ENCODE results near the gene AVPR2.

The AVPR2 gene

GRCh38 chrX:153861733-153862310 lies 42.7 kb upstream of the AVPR2 start:
- no peak for DNase-seq (ENCODE audit: low spot score)

GRCh38 chrX:153862369-153863250 lies 41.9 kb upstream of the AVPR2 start:
- Histone ChIP-seq H3K9me3 (ENCODE audit: severe bottlenecking) (no peaks in the 10 kb centered on the region), H3K36me3 (ENCODE audit: low read depth) (no peaks in the 10 kb centered on the region), H3K4me3 (ENCODE audit: severe bottlenecking) (no peak overlapping the region), H3K4me1 (ENCODE audit: insufficient read depth, poor library complexity, severe bottlenecking) (no peaks in the 10 kb centered on the region), H3K27me3 (ENCODE audit: insufficient read depth, poor library complexity, severe bottlenecking) (no peaks in the 10 kb centered on the region), H3K27ac (ENCODE audit: poor library complexity, severe bottlenecking) (no peak overlapping the region)
- DNase-seq (ENCODE audit: low spot score) (no peak), ATAC-seq (ENCODE audit: low read depth) (no peak)
- TF ChIP-seq, protein P1, sequence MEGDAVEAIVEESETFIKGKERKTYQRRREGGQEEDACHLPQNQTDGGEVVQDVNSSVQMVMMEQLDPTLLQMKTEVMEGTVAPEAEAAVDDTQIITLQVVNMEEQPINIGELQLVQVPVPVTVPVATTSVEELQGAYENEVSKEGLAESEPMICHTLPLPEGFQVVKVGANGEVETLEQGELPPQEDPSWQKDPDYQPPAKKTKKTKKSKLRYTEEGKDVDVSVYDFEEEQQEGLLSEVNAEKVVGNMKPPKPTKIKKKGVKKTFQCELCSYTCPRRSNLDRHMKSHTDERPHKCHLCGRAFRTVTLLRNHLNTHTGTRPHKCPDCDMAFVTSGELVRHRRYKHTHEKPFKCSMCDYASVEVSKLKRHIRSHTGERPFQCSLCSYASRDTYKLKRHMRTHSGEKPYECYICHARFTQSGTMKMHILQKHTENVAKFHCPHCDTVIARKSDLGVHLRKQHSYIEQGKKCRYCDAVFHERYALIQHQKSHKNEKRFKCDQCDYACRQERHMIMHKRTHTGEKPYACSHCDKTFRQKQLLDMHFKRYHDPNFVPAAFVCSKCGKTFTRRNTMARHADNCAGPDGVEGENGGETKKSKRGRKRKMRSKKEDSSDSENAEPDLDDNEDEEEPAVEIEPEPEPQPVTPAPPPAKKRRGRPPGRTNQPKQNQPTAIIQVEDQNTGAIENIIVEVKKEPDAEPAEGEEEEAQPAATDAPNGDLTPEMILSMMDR (IDR thresholded peaks at IDR 0.05; ENCODE audit: poor library complexity, severe bottlenecking) = no peak

More at GRCh38 chrX:153861733-153862310, 42.7 kb upstream of the AVPR2 start:
- ATAC-seq (ENCODE audit: low read depth) = no peak
- Histone ChIP-seq H3K27me3 (ENCODE audit: insufficient read depth, poor library complexity, severe bottlenecking) (no peaks in the 10 kb centered on the region), H3K4me3 (ENCODE audit: severe bottlenecking) (no peak overlapping the region), H3K27ac (ENCODE audit: poor library complexity, severe bottlenecking) (no peak overlapping the region), H3K4me1 (ENCODE audit: insufficient read depth, poor library complexity, severe bottlenecking) (no peaks in the 10 kb centered on the region), H3K36me3 (ENCODE audit: low read depth) (no peaks in the 10 kb centered on the region), H3K9me3 (ENCODE audit: severe bottlenecking) (no peaks in the 10 kb centered on the region)
- TF ChIP-seq, protein P1 (IDR thresholded peaks at IDR 0.05; ENCODE audit: poor library complexity, severe bottlenecking) = no peak

DNA sequence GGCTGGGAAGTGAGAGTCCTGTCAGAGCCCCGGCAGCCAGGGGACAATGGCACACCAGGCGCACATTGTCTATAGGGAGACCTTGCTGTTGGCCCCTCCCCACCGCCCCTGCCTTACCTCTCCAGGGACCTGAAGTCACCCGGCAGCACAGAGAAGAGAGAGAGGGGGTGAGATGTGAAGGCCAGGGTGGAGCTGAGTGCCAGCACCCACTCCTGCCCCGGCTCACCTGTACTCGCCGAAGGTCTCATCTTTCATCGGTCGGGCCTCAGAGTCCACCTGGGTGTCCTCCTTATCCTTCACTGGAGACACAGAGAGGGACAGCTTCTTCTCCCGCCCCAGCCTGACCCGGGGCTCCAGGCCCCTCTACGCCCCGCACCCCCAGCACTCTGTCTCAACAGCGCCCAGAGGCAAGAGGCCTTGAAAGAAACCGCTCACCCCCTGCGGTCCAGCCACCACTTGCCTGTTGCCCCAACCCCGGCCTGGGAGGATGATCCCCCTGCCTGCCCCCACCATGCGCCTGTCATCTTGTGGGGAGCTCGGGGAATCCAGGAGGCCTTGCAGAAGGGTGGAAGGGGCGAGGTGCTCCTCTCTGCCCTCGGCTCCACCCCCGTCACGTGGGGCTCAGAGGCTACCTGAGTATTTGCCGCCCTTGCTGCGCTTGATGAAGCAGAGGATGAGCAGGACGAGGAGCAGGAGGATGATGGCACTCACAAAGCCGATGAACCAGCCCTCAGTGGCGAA lies 41.1 kb upstream of the AVPR2 start:
- no peak overlapping the region for H3K27ac ChIP-seq (ENCODE audit: poor library complexity, severe bottlenecking)
- ATAC-seq (ENCODE audit: low read depth) (no peak), DNase-seq (ENCODE audit: low spot score) (no peak)
- H3K9me3 ChIP-seq (ENCODE audit: severe bottlenecking) = no peaks in the 10 kb centered on the region
- no peaks in the 10 kb centered on the region for H3K27me3 ChIP-seq (ENCODE audit: insufficient read depth, poor library complexity, severe bottlenecking)
- H3K4me1 ChIP-seq (ENCODE audit: insufficient read depth, poor library complexity, severe bottlenecking) = no peaks in the 10 kb centered on the region
- no peak overlapping the region for H3K4me3 ChIP-seq (ENCODE audit: severe bottlenecking)
- TF ChIP-seq, protein P1 (IDR thresholded peaks at IDR 0.05; ENCODE audit: poor library complexity, severe bottlenecking) = no peak
- no peaks in the 10 kb centered on the region for H3K36me3 ChIP-seq (ENCODE audit: low read depth)

DNA sequence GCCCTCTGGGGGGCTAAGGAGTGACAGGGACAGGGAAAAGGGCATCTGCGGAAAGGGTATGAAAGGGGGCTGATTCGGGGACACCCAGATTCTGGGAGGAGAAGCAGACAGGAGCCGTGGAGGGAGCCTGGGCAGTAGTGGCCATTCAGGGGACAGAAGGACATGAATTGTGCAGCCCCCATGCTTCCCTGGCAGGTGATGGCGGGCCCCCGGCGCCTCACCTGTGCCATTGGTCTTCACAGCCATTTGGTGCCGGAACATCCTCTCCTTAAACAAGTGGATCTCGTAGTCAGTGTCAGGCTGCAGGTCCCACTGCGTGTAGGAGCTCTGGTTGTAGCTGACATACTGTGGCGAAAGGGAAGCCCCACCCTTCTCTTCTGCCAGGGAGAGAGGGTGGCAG lies 40.4 kb upstream of the AVPR2 start:
- H3K36me3 ChIP-seq (ENCODE audit: low read depth) = no peaks in the 10 kb centered on the region
- H3K4me3 ChIP-seq (ENCODE audit: severe bottlenecking) = no peak overlapping the region
- H3K27ac ChIP-seq (ENCODE audit: poor library complexity, severe bottlenecking) = no peak overlapping the region
- DNase-seq (ENCODE audit: low spot score) (no peak), ATAC-seq (ENCODE audit: low read depth) (no peak)
- no peaks in the 10 kb centered on the region for H3K9me3 ChIP-seq (ENCODE audit: severe bottlenecking)
- no peaks in the 10 kb centered on the region for H3K27me3 ChIP-seq (ENCODE audit: insufficient read depth, poor library complexity, severe bottlenecking)
- no peaks in the 10 kb centered on the region for H3K4me1 ChIP-seq (ENCODE audit: insufficient read depth, poor library complexity, severe bottlenecking)
- TF ChIP-seq, protein P1 (IDR thresholded peaks at IDR 0.05; ENCODE audit: poor library complexity, severe bottlenecking) = no peak

Measured in RWPE2 (cell line).